GM18868 (cell line): ENCODE data around the gene NMRK1.
A peak's percentile ranks its signal among the peaks of the same experiment; 100 is the strongest.

ENCODE experiments used
- ATAC-seq: cut with Tn5 transposase; IDR thresholded peaks from one replicate; pipeline ENCODE4 v1.9.1; 2021; ENCODE audit warnings: mild to moderate bottlenecking, moderate library complexity; ENCODE audit not compliant: unreplicated experiment

NMRK1 gene

DNA sequence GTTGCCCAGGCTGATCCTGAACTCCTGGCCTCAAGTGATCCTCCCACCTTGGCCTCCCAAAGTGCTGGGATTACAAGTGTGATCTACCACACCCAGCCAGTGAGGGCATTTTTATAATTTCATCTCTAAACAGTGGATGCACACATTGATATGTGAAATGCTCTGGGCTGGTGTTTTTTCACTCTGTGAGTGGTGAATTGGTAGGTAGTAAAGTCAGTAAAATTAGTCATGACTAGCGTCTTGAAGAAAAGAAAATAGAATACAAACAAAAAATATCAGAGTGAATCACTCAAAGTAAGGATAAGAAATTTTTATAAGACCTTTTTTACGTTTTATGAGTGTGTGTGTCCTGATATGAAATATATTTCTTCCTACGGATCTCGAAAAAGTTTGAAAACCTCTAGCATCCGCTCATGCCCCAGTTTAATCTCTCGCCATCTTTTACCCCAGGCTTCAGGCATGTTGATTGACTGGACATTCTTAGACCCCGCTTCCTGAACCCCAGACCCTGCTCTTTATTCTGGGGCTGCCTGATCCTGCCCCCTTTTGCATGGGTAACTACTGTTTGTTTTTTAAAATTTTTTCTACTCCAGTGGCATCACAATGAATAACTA is 14.3 kb upstream of the NMRK1 start:
- no peak for ATAC-seq

DNA sequence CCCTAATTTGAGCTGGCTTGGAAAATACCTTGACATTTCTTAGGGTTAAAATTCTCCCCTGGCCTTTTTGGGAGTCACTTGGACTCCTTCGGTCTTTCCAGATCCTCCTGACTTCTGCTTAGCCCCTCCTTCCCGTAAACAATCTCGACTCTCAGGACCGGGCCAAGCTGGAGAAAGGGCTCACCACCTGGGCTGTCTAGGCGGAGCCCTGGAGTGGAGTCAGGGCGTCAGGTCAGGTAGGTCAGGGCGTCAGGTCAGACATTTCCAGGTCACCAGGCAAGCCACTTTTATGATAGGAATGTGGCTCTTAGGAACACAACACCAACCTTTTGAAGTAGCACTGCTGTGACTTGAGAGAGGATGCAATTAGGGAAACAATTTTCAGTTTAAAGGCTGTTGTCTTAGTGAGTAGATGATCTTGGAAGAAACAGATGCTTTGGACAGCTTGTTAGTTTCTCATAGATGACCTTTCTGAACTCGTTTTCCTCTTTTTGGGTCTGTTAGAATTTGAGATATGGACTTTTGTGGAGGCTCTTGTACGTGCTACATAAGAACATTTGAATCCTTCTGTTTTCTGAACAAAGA is 13.1 kb upstream of the NMRK1 start:
- ATAC-seq: no peak

DNA sequence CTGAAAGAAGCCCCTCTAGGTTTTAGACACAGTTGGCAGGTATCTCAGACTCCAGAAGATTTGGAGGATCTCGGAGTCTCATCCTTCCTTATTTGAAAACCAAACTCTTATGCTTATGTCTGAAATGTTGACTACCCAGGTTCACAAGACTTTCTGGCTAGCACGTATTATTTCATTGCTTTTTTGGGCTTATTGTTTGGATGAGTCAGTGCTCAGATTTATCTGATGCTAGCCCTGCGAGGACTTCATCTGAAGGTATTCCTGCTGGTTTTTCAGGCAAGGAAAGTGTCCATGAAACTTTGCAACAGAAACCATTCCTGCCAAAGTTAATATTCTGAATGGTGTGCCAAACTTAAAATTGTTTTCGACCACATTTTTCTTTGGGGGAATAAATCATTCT is 8.8 kb upstream of the NMRK1 start:
- ATAC-seq: no peak

DNA sequence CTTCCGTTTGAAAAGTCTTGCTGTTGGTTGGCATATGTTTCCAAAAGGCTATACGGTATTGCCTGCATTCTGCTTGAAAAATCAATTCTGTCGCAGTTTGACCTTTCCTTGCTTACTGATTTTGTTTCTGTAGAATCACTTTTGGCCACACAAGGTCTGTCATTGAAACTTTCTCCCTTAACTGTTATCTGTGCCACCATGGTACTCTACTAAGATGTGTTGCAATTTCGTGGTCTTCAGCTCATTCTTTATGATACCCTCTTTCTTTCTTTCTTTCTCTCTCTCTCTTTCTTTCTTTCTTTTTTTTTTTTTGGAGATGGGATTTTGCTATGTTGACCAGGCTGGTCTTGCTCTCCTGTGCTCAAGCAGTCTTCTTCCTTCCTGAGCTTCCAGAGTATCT is 4.8 kb upstream of the NMRK1 start:
- no peak for ATAC-seq

DNA sequence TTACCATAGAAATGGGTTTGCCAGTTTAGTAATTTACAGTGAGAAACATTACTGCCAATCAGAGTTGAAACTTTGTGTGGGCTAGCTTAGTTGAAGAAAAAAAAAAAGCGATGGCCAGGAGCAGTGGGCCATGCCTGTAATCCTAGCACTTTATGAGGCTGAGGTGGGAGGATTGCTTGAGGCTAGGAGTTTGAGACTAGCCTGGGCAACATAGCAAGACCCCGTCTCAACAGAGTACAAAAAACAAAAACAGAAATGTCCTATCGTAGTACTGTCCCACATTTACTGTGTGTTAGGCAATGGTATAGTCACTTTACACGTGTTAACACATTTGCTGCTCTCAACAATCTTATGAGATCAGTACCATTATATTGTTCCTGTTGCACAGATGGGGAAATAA is 2.6 kb upstream of the NMRK1 start:
- no peak for ATAC-seq

DNA sequence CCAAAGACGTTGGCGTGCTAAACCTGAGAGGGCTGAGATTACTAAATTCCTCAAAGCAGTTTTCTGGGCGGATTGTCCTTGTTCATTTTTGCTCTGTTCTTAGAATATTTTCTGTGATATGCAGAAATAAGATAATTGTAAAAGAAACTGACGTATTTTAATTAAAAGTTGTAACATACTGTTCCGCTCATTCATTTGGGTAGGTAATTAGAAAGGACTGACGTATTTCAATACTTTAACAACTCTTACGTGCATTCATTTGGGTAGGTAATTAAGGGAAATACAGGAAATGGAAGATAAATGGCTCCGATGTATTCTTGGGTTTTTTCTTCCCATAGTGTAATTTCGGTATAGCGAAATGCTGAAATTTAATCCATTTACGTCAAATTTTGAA is 1.4 kb upstream of the NMRK1 start:
- no peak for ATAC-seq

DNA sequence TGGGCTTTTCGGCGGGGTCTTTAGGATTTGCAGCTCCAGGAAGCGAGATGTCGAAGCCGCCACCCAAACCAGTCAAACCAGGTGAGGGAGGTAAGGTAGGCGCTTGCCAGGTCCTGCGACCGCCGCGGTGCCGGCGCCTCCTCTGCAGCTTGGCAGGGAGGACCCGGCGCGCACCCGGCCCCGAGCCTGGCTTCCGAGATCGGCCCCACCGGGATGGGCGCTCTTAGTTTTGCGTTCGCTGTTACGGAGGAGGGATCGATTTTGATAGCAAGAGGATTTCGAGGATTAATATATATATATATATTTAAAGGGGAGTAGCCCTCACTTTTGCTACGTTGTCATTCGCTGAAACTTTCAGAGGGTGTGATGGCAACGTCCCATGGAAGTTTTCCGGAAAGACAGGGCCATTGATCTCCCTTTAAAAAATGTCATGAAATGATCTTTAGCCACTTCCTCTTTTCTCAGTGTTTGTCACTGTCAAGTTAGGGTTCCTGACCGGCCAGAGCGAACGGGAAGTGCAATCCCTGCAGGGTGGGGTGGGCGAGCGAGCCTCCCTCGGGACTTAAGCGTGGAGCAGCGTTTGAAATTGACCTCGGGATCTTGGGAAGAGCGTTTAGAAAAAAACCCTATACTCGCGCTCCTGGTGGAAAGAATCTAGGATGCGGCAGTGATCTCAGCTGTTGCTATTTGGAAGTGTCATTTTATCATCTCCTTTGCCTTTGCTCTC is 854 bp upstream of the NMRK1 start:
- peak; percentile 29 for ATAC-seq

DNA sequence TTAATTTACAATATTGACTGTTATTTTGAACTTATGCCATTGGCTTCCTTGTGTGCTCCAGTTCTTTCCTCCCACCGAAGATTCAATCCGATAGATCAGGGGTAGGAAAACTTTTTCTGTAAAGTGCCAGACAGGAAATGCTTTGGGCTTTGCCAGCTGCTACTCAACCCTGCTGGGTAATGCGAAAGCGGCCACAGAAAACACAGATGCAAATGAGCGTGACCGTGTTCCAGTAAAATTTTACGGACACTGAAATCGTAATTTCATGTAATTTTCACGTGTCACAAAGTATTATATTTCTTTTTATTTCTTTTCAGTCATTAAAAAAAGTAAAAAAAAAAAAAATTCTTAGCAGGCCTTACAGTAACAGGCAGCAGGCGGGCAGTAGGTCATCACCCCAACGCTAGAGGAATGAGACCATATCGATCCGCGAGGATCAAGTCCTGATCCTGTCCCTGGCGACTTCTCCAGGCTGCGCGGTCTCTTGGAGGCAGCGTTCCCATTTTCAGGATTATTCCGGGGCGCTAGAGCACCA is 599 bp downstream of the NMRK1 start:
- ATAC-seq: peak; percentile 19

DNA sequence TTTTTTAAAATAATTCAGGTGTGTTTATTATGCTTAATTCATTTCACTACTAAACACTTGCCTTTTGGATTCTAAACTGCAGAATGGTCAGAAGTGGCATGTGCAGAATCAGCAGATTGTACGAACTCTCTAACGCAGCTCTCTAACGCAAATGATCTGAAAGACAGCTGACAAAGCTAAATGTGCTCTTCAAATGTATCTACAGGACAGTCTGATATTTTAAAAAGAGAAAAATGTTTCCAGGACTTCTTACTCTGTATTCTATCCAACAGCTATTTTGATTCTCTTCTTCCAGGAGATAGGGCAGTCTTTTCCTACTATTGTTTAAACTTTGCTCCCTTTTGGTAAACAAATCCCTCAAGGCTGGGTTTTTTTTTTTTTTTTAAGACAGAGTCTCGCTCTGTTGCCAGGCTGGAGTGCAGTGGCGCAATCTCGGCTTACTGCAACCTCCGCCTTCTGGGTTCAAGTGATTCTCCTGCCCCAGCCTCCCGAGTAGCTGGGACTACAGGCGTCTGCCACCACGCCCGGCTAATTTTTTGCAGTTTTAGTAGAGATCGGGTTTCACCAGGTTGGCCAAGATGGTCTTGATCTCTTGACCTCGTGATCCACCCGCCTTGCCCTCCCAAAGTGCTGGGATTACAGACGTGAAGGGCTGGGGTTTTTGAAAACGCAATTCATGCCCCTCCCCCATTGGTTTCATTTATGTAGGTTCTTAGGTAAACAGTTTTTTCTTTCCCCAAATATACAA is 1.2 kb downstream of the NMRK1 start:
- ATAC-seq: no peak

DNA sequence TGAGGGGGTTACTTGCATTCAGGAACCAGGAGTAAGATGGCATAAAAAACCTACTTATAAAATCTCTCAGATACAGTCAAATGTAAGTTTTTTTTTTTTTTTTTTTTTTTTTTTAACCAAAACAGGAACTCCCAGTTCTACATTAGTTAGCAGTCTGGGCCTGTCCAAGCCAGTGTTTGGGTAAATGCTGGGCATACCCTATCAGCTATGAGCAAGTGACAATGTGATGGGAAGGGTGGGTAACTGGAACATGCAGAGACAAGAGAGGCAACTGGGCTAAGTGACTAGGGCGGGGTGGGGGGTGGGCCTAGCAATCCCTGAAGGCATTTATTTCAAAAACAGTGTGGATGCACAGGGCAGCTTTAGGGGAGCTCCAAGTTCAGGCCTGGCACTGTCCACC is 2.3 kb downstream of the NMRK1 start:
- no peak for ATAC-seq

DNA sequence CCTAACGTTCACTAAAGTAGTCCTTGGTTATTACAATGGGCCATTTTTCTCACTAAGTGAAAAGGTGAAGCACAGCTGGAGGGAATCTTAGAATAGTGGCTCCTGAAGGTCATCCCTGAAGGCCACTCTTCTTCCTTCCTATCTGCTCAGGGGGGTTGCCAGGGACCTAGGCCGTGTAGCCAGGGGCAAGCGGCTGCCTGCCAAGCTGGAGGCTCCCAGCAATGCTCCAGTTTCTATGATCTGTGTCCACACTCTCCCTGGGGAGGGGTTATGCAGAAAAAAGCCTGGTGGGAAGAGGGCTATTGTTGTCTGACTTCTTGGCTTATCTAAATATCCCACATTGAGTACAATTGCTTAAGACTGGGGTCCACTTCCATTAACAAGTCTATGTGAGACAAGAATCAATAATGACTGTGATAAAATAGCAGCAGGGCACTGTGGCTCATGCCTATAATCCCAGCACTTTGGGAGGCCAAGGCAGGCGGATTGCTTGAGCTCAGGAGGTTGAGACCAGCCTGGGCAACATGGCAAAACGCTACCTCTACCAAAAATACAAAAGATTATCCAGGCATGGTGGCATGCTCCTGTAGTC is 3.8 kb downstream of the NMRK1 start:
- no peak for ATAC-seq

DNA sequence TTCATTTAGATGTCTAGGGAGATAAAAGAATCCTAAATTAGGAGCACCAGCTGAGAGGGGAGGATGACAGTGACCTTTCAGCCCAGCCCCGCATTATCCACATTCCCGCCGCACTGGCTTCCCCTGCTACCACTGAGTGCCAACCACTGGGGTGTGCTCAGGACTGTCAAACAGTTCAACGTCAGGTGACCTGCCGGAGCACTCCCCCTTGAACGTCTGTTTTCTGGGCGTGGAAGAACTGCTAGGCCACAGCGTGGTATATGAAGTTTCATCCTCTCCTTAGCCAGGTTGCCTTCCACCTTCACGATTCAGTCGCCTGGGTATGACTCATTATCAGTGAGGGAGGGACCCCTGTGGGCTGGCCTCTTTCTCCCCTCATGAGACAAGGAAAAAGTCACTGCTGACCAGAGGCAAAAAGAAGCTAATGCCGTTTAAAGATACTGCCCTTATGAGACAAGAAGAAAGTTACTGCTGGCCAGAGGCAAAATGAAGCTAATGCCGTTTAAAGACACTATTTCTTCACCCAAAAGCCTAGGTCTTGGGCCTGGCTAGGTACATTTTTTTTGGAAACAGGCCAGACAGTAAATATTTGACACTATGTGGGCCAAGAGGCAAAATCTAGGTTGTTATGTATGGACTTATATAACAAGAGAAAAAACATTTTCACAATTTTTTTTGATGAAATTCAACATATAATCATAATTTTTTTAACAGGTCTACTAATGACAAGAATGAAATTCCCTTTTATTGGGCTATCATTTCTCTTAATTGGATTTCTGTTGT is 4.6 kb downstream of the NMRK1 start:
- ATAC-seq: no peak

DNA sequence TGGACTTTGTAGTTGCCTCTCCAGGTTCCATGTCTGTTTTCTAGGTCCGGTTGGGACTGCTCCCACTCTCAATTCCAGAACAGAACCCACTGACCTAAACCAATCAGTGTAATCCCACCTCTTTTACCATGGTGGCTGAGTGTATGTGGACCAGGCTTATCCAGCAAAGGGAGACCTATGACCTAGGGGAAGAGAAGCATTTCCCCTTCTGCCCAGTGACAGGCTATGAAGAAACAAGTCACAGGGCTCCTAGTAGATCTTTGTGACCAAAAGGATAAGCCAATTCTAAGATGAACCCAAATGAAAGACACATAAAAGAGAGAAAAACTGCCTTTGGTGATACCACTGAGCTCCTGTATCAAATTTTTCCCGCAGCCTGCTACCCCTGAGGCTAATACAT is 6.3 kb downstream of the NMRK1 start:
- no peak for ATAC-seq

DNA sequence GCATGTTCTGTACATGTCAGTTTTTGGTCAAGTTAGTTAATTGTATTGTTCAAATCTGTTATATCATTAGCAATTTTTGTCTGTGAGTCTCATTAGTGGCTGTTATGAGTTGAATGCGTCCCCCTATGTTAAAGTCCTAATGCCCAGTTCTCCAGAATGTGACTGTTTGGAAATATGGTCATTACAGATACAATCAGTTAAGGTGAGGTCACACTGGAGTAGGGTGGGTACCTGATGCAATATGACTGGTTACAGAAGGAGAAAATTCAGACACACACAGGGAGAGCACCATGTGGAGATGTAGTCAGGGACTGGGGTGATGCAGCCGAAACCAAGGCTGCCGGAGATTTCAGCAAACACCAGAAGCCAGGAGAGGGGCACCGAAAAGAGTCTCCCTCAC is 15.1 kb downstream of the NMRK1 start:
- no peak for ATAC-seq

DNA sequence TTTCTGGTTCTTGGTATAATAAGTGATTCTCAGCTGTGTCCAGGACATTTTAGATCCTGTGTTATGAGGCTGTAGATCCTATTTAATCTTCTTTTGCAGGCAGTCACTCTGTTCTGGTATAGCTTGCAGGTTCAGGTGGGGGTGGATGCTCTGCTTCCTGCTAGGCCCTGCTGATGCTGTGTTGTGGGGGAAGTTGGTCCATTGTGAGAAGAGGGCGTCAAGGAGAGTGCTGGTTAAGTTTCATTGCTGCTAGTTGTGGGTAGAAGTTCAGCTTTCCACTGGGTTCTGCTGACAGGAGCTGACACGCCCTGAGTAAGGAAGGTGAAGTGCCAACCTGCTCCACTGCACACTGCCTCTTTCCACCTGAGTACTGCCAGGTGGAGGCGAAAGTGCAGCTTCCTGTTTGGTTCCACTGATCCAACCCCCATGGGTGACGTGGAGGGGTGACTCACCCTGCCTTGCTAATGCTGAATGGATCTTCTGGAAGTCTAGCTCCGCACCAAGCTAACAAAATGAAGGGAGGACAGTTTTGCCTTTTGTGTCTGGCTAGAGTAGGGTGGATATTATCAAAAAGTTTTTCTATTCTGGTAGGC is 16.3 kb downstream of the NMRK1 start:
- peak; percentile 77 for ATAC-seq

DNA sequence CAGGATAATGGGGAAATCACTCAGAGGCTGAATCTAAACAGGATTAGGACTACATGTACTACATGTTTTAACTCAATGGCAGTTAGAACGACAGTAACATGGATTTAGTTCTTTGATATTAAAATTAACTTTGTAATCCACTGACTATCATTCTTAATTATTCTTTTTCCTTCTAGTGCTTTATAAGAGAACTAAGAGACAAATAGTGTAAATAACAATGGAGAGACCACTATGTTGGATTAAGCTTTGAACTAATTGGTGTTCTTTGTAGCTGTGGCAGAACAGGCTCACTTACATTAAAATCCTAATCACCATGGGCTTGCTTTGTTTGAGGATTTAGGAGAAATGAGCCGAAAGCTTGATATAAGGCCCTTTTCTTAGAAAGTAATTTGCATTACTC is 18.8 kb downstream of the NMRK1 start:
- ATAC-seq: no peak

DNA sequence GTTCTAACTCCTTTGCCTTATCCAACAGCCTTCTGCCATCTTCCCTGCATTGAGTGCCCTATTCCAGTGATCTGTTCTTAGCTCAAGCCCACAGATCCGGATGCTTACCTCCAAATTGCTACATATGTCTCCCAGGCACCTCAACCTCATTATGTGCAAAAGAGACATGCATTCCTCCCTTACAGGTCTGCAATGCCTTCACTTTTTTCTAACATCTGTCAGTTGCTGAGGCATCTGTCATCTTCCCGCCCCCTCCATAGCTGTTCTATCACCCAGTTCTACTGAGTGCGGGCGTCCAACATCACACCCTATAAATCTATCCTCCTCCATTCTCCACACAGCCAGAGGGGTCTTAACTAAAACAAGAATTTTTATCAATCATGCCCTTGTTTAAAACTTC is 20.1 kb downstream of the NMRK1 start:
- ATAC-seq: no peak

DNA sequence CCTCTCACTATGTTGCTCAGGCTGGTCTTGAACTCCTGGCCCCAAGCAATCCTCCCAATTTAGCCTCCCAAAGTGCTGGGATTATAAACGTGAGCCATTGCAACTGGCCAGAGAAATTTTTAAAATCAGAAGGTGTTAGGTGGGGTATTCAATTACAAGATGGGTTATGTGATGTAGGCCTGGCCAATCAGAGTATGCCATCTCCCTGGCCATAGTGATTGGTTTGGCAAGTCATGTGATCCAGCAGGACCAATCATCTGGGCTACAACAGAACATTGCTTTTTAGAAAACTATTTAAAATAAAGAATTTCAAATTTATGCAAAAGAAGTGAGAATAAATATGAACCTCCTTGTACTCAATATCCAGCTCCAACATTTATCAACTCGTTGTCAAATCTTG is 22.4 kb downstream of the NMRK1 start:
- ATAC-seq: no peak

DNA sequence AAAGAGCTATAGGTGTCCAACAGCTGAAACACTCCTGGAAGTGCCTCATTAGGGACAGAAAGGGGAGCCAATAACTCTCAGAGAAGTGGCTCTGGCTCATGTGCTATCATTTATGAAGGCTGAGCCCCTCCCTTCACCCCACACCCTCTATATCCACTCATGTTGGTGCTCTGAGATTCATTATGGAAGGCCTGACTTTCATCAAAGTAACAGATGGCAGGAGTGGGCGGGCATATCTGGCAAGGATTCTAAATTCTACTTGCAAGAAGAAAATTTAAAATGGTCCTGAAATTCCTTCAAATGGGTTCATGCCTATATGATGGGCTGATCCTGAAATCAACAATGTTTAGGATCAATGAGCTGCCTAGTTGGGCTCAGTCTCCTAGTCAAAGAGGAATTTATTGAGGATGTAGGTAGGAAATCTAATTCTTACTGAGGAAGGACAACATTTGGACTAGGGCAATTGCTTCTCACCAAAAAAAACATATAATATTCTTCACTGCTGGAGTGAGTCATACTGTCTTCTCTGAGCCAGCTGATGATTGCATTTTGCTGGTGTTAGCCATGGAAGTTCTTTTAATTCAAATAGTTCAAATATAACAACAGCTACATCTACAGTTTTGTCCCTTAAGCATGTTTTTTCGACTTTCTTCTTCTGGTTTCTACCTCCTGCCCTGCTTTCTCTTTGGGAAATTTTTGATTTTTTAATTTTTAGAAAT is 23.5 kb downstream of the NMRK1 start:
- ATAC-seq: no peak
